ENCODE data around the gene FBXL15.
A peak's percentile ranks its signal among the peaks of the same experiment; 100 is the strongest.
"Not testable (repeated sequence)": the region's sequence is repeated elsewhere in the genome, so short reads cannot be mapped to it uniquely, and the experiment has no call there.

The FBXL15 gene

GRCh38 chr10:102452672-102453340 is 32.2 kb downstream of the FBXL15 start:
- peak in 13 of 56 donors; percentile 7 to 39 (median 17) for DNase-seq

DNA sequence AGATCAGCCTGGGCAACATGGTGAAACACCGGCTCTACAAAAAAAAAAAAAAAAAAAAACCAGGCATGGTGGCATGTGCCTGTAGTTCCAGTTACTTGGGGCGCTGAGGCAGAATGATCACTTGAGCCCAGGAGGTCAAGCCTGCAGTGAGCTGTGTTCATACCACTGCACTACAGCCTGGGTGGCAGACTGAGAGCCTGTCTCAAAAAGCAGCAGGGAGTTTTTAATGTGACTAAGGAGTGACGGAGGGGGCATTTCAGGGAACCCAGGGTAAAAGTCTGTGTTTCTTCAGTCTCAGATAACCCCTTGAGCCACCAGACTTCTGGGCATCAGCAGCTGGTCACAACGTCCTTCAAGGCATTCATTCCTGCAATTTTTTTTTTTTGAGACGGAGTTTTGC is 32.9 kb downstream of the FBXL15 start:
- no peak for DNase-seq

DNA sequence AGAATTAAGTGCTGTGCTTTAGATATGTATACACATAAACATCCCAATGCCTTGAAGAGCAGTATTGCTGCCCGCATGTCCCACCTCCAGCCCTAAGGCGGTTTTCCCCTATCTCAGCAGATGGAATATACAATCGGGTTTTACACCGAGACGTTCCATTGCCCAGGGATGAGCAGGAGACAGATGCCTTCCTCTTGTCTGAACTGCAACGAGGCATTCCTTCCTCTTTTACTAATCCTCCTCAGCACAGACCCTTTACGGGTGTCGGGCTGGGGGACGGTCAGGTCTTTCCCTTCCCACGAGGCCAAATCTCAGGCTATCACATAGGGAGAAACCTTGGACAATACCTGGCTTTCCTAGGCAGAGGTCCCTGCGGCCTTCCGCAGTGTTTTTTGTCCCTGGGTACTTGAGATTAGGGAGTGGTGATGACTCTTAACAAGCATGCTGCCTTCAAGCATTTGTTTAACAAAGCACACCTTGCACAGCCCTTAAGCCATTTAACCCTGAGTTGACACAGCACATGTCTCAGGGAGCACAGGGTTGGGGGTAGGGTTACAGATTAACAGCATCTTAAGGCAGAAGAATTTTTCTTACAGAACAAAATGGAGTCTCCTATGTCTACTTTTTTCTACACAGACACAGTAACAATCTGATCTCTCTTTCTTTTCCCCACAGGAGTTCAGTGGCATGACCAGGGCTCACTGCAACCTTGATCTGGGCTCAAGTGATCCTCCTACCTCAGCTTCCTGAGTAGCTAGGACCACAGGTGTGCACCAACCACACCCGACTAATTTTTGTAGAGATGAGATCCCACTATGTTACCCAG is 34.2 kb downstream of the FBXL15 start:
- not testable (repeated sequence) for DNase-seq

- DNase-seq, result no peak
Observed at GRCh38 chr10:102455893-102456471, 35.3 kb downstream of the FBXL15 start.

DNA sequence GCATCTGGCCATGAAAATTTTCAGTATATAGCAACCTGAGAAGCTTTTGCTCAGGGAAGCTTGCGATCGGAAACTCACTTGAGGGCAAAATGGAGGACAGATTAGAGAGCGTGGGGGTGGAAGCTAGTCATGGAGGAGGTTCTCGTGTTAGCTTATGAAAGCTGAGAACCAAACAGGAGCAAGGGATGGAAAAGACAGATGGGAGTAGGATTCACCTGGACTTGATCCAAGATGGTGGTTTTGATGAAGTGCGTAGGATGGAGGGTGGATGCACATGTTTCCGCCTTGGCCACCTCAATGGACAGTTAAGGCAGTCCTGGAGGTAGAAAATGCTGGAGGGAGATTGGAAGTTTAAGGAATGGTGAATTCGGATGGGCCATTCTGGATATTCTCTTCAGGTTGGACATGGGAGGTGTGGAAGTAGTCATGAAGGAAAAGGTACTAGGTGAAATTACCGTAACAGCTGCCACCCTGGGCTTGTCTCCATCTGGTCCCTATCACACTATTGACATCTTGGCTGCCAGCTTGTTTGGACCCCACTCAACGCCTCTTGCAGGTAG is 37.0 kb downstream of the FBXL15 start:
- DNase-seq, result no peak

DNA sequence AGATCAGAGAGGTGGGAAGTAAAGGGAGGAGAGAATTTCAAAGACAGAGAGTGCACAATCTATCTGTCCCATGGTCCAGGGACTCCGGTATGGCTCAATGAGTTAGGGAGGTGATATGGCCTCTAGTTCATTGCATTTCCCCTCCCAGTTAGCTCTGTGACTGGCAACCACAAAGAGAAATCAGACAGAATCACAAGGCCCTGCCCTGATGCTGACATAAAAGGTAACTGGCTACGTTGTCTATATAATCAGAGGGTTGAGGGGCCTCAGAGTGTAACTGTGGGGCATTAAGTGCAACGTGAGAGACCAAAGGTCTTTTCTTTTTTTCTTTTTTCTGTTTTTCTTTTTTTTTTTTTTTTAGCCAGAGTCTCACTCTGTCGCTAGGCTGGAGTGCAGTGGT is 38.0 kb downstream of the FBXL15 start:
- no peak for DNase-seq

- DNase-seq, result peak in 1 of 56 donors; percentile 40
Observed at GRCh38 chr10:102460836-102461186, 40.2 kb downstream of the FBXL15 start.

GRCh38 chr10:102461187-102462054 is 40.8 kb downstream of the FBXL15 start:
- DNase-seq, result peak in 54 of 56 donors; percentile 48 to 92 (median 79)

DNA sequence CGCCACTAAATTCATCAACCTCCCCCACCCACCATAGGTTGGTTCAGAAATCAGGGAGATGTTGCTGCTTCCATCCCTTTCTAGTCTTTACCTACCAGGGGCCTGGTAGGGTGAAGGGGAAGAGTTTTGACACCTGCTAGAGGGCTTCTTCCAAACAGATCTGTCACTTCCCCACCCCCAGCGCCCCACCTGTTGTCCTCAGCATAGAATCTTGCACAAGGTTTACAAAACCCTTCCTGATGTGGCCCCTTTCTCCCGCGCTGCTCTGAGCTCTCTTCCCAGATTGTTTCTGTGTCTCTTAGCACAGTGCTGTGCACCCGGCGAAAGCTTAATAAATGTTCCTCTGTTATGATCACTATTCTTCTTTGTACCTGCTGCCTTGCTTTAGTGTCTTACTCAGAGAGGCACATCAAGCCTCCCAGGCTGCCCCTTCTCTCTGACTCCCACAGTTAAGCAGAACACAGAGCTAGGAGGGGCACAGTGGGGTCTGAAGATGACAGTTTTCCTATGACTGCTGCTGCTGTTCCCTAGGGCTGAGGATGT is 41.9 kb downstream of the FBXL15 start:
- DNase-seq, result no peak

DNA sequence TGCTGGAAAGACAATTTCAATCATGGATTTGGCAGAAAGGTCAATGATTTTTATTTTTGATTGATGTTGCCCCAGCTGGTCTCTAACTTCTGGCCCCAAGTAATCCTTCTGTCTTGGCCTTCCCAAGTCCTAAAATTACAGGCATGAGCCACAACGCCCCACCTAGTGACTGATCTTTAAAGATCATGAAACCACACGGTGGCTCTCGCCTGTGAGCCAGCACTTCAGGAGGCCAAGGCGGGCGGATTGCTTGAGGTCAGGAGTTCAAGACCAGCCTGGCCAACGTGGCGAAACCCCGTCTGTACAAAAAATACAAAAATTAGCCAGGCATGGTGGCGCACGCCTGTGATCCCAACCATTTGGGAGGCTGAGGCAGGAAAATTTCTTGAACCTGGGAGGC is 43.3 kb downstream of the FBXL15 start:
- no peak for DNase-seq

DNA sequence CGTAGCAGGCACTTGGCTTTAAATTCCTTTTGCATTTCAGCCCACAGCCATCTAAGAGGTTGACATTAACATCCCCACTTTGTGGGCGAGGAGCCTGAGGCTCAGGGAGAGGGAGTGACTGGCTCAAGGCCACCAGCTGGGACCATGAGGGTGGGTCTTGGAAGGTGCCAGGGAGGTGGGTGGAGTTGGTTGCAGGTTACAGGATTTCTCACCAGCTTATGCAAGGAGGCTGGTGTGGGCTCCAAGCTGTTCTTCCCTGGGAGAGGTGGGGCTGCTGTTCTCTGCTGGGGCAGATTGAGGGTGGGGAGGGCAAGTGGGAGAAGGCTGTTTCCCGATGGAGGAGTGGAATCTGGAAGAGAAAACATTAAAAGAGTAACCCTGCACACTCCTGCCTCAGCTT is 44.8 kb downstream of the FBXL15 start:
- DNase-seq, result peak in 9 of 56 donors; percentile 12 to 48 (median 27)

DNA sequence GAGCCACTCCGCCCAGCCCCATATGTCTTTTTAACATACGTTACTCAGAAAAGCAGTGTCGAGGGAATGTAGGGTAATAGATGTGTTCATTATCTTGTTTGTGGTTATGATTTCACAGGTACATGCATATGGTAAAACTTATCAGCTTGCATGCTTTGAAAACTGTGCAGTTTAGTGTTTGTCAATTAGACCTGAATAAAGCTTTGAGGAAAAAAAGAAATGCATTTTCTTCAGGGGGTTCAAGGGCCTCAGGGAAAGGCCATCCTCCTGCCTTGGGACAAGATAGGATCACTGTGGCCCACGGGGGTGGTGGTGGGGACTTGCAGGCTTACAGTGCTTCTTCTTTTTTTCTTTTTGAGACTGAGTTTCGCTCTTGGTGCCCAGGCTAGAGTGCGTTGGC is 46.7 kb downstream of the FBXL15 start:
- DNase-seq, result no peak

GRCh38 chr10:102467971-102468438 is 47.4 kb downstream of the FBXL15 start:
- DNase-seq, result no peak

DNA sequence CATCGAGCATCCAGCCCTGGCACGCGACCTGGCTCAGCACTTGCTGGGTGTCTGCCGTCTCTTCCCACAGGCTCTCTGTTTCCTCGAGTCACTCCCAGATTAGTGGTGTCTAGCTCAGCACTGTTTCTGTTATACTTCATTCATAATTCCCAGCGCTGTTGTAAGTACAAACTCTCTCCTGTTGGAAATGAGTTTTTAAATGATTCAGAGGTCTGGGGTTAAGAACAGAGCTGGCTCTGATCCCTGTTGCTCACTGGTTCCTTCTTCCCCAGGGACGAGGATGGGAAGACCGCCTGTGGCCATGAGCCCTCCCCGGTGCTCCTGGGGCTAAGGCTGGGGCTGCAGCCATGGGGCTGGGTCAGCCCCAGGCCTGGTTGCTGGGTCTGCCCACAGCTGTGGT is 48.0 kb downstream of the FBXL15 start:
- no peak for DNase-seq

GRCh38 chr10:102470579-102471546 is 50.2 kb downstream of the FBXL15 start:
- no peak for DNase-seq
